Stimulated activated CD4-positive, alpha-beta T cell treated with anti-CD3 and anti-CD28 coated beads, Interleukin-1b, Interleukin-23, amount 100 ng/mL, for 48 hours (primary cell): ENCODE measurements around the gene MITF.
"Not testable (repeated sequence)": the region's sequence is repeated elsewhere in the genome, so short reads cannot be mapped to it uniquely, and the experiment has no call there.

Experiments
- DNase-seq: peaks from one replicate; pipeline ENCODE4 v3.0.0-alpha.2; 2020

MITF gene

GRCh38 chr3:69791106-69791505 lies 51.8 kb downstream of the MITF start:
- no peak for DNase-seq

- DNase-seq: no peak
Observed at GRCh38 chr3:69791919-69792399, 52.7 kb downstream of the MITF start.

- not testable (repeated sequence) for DNase-seq
Observed at GRCh38 chr3:69796126-69796525, 56.9 kb downstream of the MITF start.

GRCh38 chr3:69803681-69804270 lies 64.5 kb downstream of the MITF start:
- DNase-seq: no peak

- DNase-seq: no peak
Observed at GRCh38 chr3:69805491-69805890, 66.2 kb downstream of the MITF start.

- no peak for DNase-seq
Observed at GRCh38 chr3:69806735-69807438, 67.6 kb downstream of the MITF start.

GRCh38 chr3:69807674-69808073 lies 68.4 kb downstream of the MITF start:
- DNase-seq: no peak

GRCh38 chr3:69809076-69809835 lies 70.0 kb downstream of the MITF start:
- DNase-seq: no peak

- DNase-seq: no peak
Observed at GRCh38 chr3:69811452-69812401, 72.5 kb downstream of the MITF start.

GRCh38 chr3:69815970-69816369 lies 76.7 kb downstream of the MITF start:
- DNase-seq: no peak

GRCh38 chr3:69817988-69818387 lies 78.7 kb downstream of the MITF start:
- DNase-seq: no peak

- DNase-seq: no peak
Observed at GRCh38 chr3:69819282-69819681, 80.0 kb downstream of the MITF start.

GRCh38 chr3:69821133-69821532 lies 81.9 kb downstream of the MITF start:
- no peak for DNase-seq

- no peak for DNase-seq
Observed at GRCh38 chr3:69823743-69824142, 84.5 kb downstream of the MITF start.

GRCh38 chr3:69825446-69825845 lies 86.2 kb downstream of the MITF start:
- no peak for DNase-seq

- DNase-seq: no peak
Observed at GRCh38 chr3:69827127-69827526, 87.9 kb downstream of the MITF start.

GRCh38 chr3:69828817-69829216 lies 89.6 kb downstream of the MITF start:
- no peak for DNase-seq

- no peak for DNase-seq
Observed at GRCh38 chr3:69830147-69830546, 90.9 kb downstream of the MITF start.

- DNase-seq: no peak
Observed at GRCh38 chr3:69831737-69832136, 92.5 kb downstream of the MITF start.

- no peak for DNase-seq
Observed at GRCh38 chr3:69833591-69833990, 94.3 kb downstream of the MITF start.

GRCh38 chr3:69838217-69838616 lies 99.0 kb downstream of the MITF start:
- DNase-seq: no peak

- no peak for DNase-seq
Observed at GRCh38 chr3:69838696-69839515, 99.6 kb downstream of the MITF start.
